Neural progenitor cell (in vitro differentiated cells): ENCODE data around the gene PRIMPOL.

Source experiments
- CTCF ChIP-seq: fragments of 200-600 bp; sonication (generic); IDR thresholded peaks from 2 replicates; pipeline ENCODE4 v1.5.1; 2017; ENCODE audit warnings: antibody characterized with exemption, mild to moderate bottlenecking
- EZH2 ChIP-seq: fragments of 200-600 bp; sonication (generic); IDR thresholded peaks from 2 replicates; pipeline ENCODE4 v1.6.1; 2017; ENCODE audit warnings: antibody characterized with exemption, mild to moderate bottlenecking, moderate library complexity
- EZH2phosphoT487 ChIP-seq: fragments of 200-600 bp; sonication (generic); IDR thresholded peaks from 2 replicates; pipeline ENCODE4 v1.6.1; 2017; ENCODE audit warnings: antibody characterized with exemption

DNA sequence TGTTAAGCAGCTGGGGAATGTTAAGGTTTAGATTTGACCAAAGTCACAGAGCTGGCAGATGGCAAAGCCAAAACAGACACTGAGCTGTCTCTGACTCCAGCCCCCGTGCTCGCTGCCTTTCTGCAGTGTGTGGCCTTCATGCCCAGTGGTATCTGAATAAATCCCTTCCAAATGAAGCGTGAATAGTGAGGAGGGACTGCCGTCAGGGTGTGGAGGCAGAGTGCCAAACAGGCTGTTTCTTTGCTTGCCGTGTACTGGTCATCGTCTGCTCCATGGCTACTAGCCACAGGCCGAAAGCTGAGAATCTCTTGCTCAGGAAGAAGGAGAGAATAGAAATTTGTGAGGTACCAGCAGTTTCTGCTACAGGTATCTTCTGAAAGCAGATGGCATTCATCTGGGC, 19.7 kb downstream of the PRIMPOL start:
- no peak for TF ChIP-seq CTCF
- TF ChIP-seq EZH2: no peak
- TF ChIP-seq EZH2phosphoT487: no peak
